Panc1 (cell line): Measurements from ENCODE around the gene DPM1. TPM values are rescaled to one million over a fixed set of nuclear protein-coding genes. Genes with fewer than 3 reads are reported as not detected.

ENCODE experiments used
- ATAC-seq: fragments of 200-7000 bp; cut with Tn5 transposase; 2 replicates; pipeline ENCODE4 v1.9.1; 2020; ENCODE audit warnings: mild to moderate bottlenecking, moderate library complexity
- BruUV-seq: library from RNA; stranded (reverse); fragments of 400-500 nt; replicated peaks from 2 replicates; lab custom pipeline; 2021; lab: Mats Ljungman, UMichigan
- CTCF ChIA-PET: fragments of 300-600 bp; sonication (Branson Sonifier 250); formaldehyde crosslinking; loops from one replicate; lab custom pipeline; 2022; ENCODE audit warnings: antibody characterized with exemption; lab: Charles Lee
- POLR2A ChIA-PET: fragments of 300-600 bp; sonication (Branson Sonifier 250); formaldehyde crosslinking; loops from one replicate; lab custom pipeline; 2022; ENCODE audit warnings: antibody characterized with exemption; lab: Charles Lee
- DNase-seq: peaks from one replicate; pipeline ENCODE4 v3.0.0-alpha.2; 2010; ENCODE audit warnings: low read depth, low spot score
- H3K27ac ChIP-seq: 2 replicates; pipeline ENCODE4 v1.5.1; 2011; ENCODE audit warnings: mild to moderate bottlenecking, low read length, inconsistent platforms
- H3K27me3 ChIP-seq: fragments of 200-500 bp; sonication (Bioruptor generic); 2 replicates; pipeline ENCODE4 v1.6.0; 2014; ENCODE audit warnings: low read length, inconsistent platforms; ENCODE audit not compliant: control insufficient read depth, insufficient read depth
- H3K36me3 ChIP-seq: fragments of 200-500 bp; sonication (Bioruptor generic); 2 replicates; pipeline ENCODE4 v1.5.1; 2014; ENCODE audit warnings: inconsistent platforms, mild to moderate bottlenecking, low read length, moderate library complexity; ENCODE audit not compliant: control insufficient read depth, insufficient read depth
- H3K4me1 ChIP-seq: 2 replicates; pipeline ENCODE4 v1.5.1; 2011; ENCODE audit warnings: inconsistent platforms, mild to moderate bottlenecking, low read length, moderate library complexity; ENCODE audit not compliant: control insufficient read depth, insufficient read depth
- H3K4me3 ChIP-seq, 2 experiments: 2 replicates each; pipeline ENCODE4 v1.5.1; 2011 to 2012; ENCODE audit warnings: low read depth in 2 of 2, low read length in 2 of 2, mild to moderate bottlenecking in 2 of 2, inconsistent platforms in 1 of 2, moderate library complexity in 1 of 2
- H3K9me3 ChIP-seq: fragments of 200-500 bp; sonication (Bioruptor generic); 2 replicates; pipeline ENCODE4 v1.5.1; 2014; ENCODE audit warnings: low read depth, mild to moderate bottlenecking, inconsistent platforms, low read length, moderate library complexity; ENCODE audit not compliant: control insufficient read depth, insufficient read depth
- POLR2AphosphoS5 ChIP-seq: IDR thresholded peaks from 2 replicates; pipeline ENCODE4 v1.6.1; 2012; ENCODE audit warnings: mild to moderate bottlenecking, low read depth, low read length, moderate library complexity
- SIN3A ChIP-seq: IDR thresholded peaks from 2 replicates; pipeline ENCODE4 v1.6.1; 2012; ENCODE audit warnings: low read depth, mild to moderate bottlenecking, low read length, moderate library complexity, borderline replicate concordance; ENCODE audit not compliant: insufficient read depth
- TCF7L2 ChIP-seq: IDR thresholded peaks from 2 replicates; pipeline ENCODE4 v1.6.1; 2011; ENCODE audit warnings: mild to moderate bottlenecking, low read depth, low read length, inconsistent platforms
- in situ Hi-C: cut with HindIII; loops from 2 replicates; pipeline ENCODE4 v1.10.0; 2016; ENCODE audit warnings: low sequenced_read_pairs, low pct_unique_long_range_greater_than_20kb
- intact Hi-C: fragments of 100-400 bp; cut with micrococcal nuclease; formaldehyde crosslinking; loops from one replicate; pipeline ENCODE4 v1.10.0; 2022; ENCODE audit not compliant: unreplicated experiment
- total RNA-seq: library from RNA; stranded (reverse); gene quantifications from one replicate; pipeline ENCODE4 v1.2.1, GENCODE V29; 2021; ENCODE audit not compliant: unreplicated experiment
- TF ChIP-seq, protein P1 (sequence below): fragments of 450-650 bp; IDR thresholded peaks from 2 replicates; pipeline ENCODE4 v1.5.1; 2017; ENCODE audit warnings: mild to moderate bottlenecking
- TF ChIP-seq, protein P2 (sequence below), 2 experiments: IDR thresholded peaks; 2 replicates each; pipeline ENCODE4 v1.6.1; 2011 to 2012; ENCODE audit warnings: low read depth in 2 of 2, control low read depth in 1 of 2, low read length in 1 of 2, mild to moderate bottlenecking in 1 of 2, moderate library complexity in 1 of 2; ENCODE audit not compliant: insufficient read depth in 1 of 2

The DPM1 gene
- total RNA-seq, 1 experiment from 2014 or later = 50.2 TPM

DNA sequence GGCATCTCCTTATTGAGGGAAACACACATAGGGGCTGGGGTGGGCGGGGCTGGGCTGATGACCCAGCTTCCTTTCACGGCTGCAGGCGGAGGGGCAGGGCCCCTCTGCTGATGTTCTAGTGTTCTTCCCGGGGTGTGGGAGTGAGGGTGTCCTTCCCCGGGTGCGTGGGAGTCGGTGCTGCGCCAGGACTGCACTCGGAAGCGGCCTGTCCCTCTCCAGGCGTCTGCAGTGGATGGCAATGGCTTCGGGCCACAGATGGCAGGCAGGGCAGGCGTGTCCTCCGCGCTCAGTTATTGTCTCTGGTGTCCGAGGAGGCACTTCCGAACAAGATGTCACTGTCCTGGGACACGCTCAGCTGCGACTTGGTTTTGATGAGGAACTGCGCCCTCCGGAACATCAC lies 45.4 kb upstream of the DPM1 start:
- BruUV-seq = no TSS peak
- H3K36me3 ChIP-seq = no peaks in the 10 kb centered on the region
- POLR2A ChIA-PET = no interaction called here
- H3K27ac ChIP-seq = no peak overlapping the region
- no peak overlapping the region for H3K4me3 ChIP-seq
- ATAC-seq (no peak), DNase-seq (no peak)
- no peaks in the 10 kb centered on the region for H3K9me3 ChIP-seq
- intact Hi-C loops = no loop called here
- H3K4me1 ChIP-seq = no peaks in the 10 kb centered on the region
- in situ Hi-C loops = no loop called here
- H3K27me3 ChIP-seq = no peaks in the 10 kb centered on the region; the same call in 1 of the 2 replicates
- CTCF ChIA-PET = interaction anchor here (0.7 kb wide), 1 partner anchor 554 kb away, joined by 4 read pairs; no protein-coding TSS in a partner anchor
- no peak for TF ChIP-seq POLR2AphosphoS5
- no peak for TF ChIP-seq TCF7L2
- TF ChIP-seq, protein P1, sequence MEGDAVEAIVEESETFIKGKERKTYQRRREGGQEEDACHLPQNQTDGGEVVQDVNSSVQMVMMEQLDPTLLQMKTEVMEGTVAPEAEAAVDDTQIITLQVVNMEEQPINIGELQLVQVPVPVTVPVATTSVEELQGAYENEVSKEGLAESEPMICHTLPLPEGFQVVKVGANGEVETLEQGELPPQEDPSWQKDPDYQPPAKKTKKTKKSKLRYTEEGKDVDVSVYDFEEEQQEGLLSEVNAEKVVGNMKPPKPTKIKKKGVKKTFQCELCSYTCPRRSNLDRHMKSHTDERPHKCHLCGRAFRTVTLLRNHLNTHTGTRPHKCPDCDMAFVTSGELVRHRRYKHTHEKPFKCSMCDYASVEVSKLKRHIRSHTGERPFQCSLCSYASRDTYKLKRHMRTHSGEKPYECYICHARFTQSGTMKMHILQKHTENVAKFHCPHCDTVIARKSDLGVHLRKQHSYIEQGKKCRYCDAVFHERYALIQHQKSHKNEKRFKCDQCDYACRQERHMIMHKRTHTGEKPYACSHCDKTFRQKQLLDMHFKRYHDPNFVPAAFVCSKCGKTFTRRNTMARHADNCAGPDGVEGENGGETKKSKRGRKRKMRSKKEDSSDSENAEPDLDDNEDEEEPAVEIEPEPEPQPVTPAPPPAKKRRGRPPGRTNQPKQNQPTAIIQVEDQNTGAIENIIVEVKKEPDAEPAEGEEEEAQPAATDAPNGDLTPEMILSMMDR = no peak
- TF ChIP-seq, protein P2, sequence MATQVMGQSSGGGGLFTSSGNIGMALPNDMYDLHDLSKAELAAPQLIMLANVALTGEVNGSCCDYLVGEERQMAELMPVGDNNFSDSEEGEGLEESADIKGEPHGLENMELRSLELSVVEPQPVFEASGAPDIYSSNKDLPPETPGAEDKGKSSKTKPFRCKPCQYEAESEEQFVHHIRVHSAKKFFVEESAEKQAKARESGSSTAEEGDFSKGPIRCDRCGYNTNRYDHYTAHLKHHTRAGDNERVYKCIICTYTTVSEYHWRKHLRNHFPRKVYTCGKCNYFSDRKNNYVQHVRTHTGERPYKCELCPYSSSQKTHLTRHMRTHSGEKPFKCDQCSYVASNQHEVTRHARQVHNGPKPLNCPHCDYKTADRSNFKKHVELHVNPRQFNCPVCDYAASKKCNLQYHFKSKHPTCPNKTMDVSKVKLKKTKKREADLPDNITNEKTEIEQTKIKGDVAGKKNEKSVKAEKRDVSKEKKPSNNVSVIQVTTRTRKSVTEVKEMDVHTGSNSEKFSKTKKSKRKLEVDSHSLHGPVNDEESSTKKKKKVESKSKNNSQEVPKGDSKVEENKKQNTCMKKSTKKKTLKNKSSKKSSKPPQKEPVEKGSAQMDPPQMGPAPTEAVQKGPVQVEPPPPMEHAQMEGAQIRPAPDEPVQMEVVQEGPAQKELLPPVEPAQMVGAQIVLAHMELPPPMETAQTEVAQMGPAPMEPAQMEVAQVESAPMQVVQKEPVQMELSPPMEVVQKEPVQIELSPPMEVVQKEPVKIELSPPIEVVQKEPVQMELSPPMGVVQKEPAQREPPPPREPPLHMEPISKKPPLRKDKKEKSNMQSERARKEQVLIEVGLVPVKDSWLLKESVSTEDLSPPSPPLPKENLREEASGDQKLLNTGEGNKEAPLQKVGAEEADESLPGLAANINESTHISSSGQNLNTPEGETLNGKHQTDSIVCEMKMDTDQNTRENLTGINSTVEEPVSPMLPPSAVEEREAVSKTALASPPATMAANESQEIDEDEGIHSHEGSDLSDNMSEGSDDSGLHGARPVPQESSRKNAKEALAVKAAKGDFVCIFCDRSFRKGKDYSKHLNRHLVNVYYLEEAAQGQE (IDR thresholded peaks at IDR 0.05; ENCODE audit: insufficient read depth in 1 of 2, low read depth in 2 of 2, low read length in 1 of 2) = no peak
- TF ChIP-seq SIN3A = no peak

DNA sequence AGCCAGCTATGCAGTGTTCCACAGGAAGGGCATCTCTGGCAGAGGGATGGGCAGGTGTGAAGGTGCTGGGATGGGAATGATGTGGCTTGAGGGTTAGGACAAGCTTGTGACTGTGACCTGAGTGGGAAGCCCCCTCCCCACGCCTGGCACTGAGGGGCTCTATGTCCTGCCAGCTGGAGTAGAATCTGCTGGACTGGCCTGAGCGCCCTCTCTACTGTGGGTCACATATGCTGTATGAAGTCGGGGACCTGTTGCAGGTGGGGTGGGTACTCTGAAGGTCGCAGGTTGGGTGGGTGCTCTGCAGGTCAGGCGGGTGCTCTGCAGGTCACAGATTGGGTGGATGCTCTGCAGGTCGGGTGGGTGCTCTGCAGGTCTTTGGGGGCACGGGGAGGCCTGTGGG lies 44.3 kb upstream of the DPM1 start:
- POLR2A ChIA-PET = no interaction called here
- CTCF ChIA-PET = no interaction called here
- BruUV-seq = no TSS peak

More for the DNA sequence above, 44.3 kb upstream of the DPM1 start:
- DNase-seq (no peak), ATAC-seq (no peak)
- Histone ChIP-seq H3K27me3 (peaks cover under 1% of the 10 kb centered on the region), H3K27ac (no peak overlapping the region), H3K4me1 (no peaks in the 10 kb centered on the region), H3K9me3 (no peaks in the 10 kb centered on the region), H3K36me3 (no peaks in the 10 kb centered on the region), H3K4me3 (no peak overlapping the region)
- intact Hi-C loops (no loop called here), in situ Hi-C loops (no loop called here)
- TF ChIP-seq, protein P2 (IDR thresholded peaks at IDR 0.05; ENCODE audit: insufficient read depth in 1 of 2, low read depth in 2 of 2, low read length in 1 of 2) = no peak
- TF ChIP-seq POLR2AphosphoS5 (no peak), SIN3A (no peak), TCF7L2 (no peak)
- TF ChIP-seq, protein P1 = no peak
